GM12878 (cell line): ENCODE data around the gene CDC42BPA. TPM values are rescaled to one million over a fixed set of nuclear protein-coding genes. Genes with fewer than 3 reads are reported as not detected.

Source experiments
- ATAC-seq: fragments of 200-7000 bp; cut with Tn5 transposase; 3 replicates; pipeline ENCODE4 v1.9.1; 2020; ENCODE audit warnings: mild to moderate bottlenecking, moderate library complexity
- BruUV-seq: library from RNA; stranded (reverse); fragments of 400-500 nt; replicated peaks from 2 replicates; lab custom pipeline; 2021; lab: Mats Ljungman, UMichigan
- CTCF ChIA-PET: fragments of 300-600 bp; sonication (Branson Sonifier 250); formaldehyde crosslinking; extraction: SDS; loops from one replicate; lab custom pipeline; 2021; ENCODE audit warnings: inconsistent platforms; lab: Yijun Ruan, JAX
- POLR2A ChIA-PET: fragments of 350-600 bp; formaldehyde crosslinking; extraction: SDS; loops from one replicate; lab custom pipeline; 2021; ENCODE audit warnings: inconsistent platforms; lab: Charles Lee
- RAD21 ChIA-PET: fragments of 300-600 bp; sonication (Branson Sonifier 250); formaldehyde crosslinking; loops from one replicate; lab custom pipeline; 2023; ENCODE audit warnings: antibody characterized with exemption; ENCODE audit not compliant: unreplicated experiment; lab: Charles Lee
- SMC1A ChIA-PET: fragments of 300-600 bp; sonication (Branson Sonifier 250); formaldehyde crosslinking; loops from one replicate; lab custom pipeline; 2023; ENCODE audit not compliant: unreplicated experiment, uncharacterized antibody; lab: Charles Lee
- DNase-seq: peaks from one replicate; pipeline ENCODE4 v3.0.0-alpha.2; 2011; ENCODE audit warnings: low read depth, low spot score
- FAIRE-seq: peaks from 3 replicates; lab custom pipeline; 2011; peaks lifted over from hg19 to GRCh38; lab: Jason Lieb, UNC
- H2AFZ ChIP-seq: 2 replicates; pipeline ENCODE4 v1.6.0; 2011; ENCODE audit warnings: low read depth, low read length, control low read depth; ENCODE audit not compliant: control insufficient read depth
- H3K27ac ChIP-seq: 2 replicates; pipeline ENCODE4 v1.5.1; 2011; ENCODE audit warnings: control low read depth; ENCODE audit not compliant: control insufficient read depth, insufficient read depth
- H3K27me3 ChIP-seq, 2 experiments: replicated peaks in 1 of 2; 2 replicates each; pipeline versions ENCODE4 v1.6.0 to v1.6.1; 2011; ENCODE audit warnings: low read length in 1 of 2; ENCODE audit not compliant: control insufficient read depth in 2 of 2, insufficient read depth in 2 of 2
- H3K36me3 ChIP-seq, 2 experiments: 2 replicates each; pipeline ENCODE4 v1.5.1; 2011; ENCODE audit warnings: low read length in 1 of 2; ENCODE audit not compliant: control insufficient read depth in 2 of 2, insufficient read depth in 2 of 2
- H3K4me1 ChIP-seq: 2 replicates; pipeline ENCODE4 v1.6.1; 2011; ENCODE audit warnings: mild to moderate bottlenecking, low read length, moderate library complexity, mixed read lengths; ENCODE audit not compliant: control insufficient read depth, insufficient read depth
- H3K4me2 ChIP-seq: 2 replicates; pipeline ENCODE4 v1.6.0; 2011; ENCODE audit warnings: control low read depth; ENCODE audit not compliant: control insufficient read depth, insufficient read depth
- H3K4me3 ChIP-seq: fragments of 200-600 bp; sonication (generic); 2 replicates; pipeline ENCODE4 v1.5.1; 2016
- H3K79me2 ChIP-seq: 2 replicates; pipeline ENCODE4 v1.6.0; 2011; ENCODE audit warnings: low read length; ENCODE audit not compliant: control insufficient read depth, insufficient read depth
- H3K9ac ChIP-seq: 2 replicates; pipeline ENCODE4 v1.8.0; 2011; ENCODE audit warnings: low read length, control low read depth, mixed read lengths; ENCODE audit not compliant: control insufficient read depth, insufficient read depth
- H3K9me3 ChIP-seq: replicated peaks from 3 replicates; pipeline ENCODE4 v1.5.1; 2011; ENCODE audit warnings: mild to moderate bottlenecking, low read length; ENCODE audit not compliant: control insufficient read depth, insufficient read depth
- H4K20me1 ChIP-seq: 2 replicates; pipeline ENCODE4 v1.6.0; 2011; ENCODE audit not compliant: control insufficient read depth, insufficient read depth
- ATF7 ChIP-seq: fragments of 450-650 bp; IDR thresholded peaks from 2 replicates; pipeline ENCODE4 v1.6.1; 2016; ENCODE audit warnings: low read depth, mild to moderate bottlenecking
- MTA2 ChIP-seq: fragments of 450-650 bp; IDR thresholded peaks from 2 replicates; pipeline ENCODE4 v1.6.1; 2016; ENCODE audit warnings: low read depth, mild to moderate bottlenecking, moderate library complexity
- MYB ChIP-seq: fragments of 150-350 bp; IDR thresholded peaks from 2 replicates; pipeline ENCODE4 v1.6.1; 2014; ENCODE audit warnings: mild to moderate bottlenecking, low read depth, low read length, borderline replicate concordance
- RB1 ChIP-seq: fragments of 450-650 bp; formaldehyde crosslinking; IDR thresholded peaks from 2 replicates; pipeline ENCODE4 v1.6.1; 2017; ENCODE audit warnings: mild to moderate bottlenecking, borderline replicate concordance
- SIX5 ChIP-seq: IDR thresholded peaks from 2 replicates; pipeline ENCODE4 v1.6.1; 2011; ENCODE audit warnings: mild to moderate bottlenecking, low read depth, low read length, moderate library complexity; ENCODE audit not compliant: severe bottlenecking
- TARDBP ChIP-seq: IDR thresholded peaks from 2 replicates; pipeline ENCODE4 v1.6.1; 2016; ENCODE audit warnings: borderline replicate concordance
- YBX1 ChIP-seq: fragments of 450-650 bp; IDR thresholded peaks from 2 replicates; pipeline ENCODE4 v1.6.1; 2016; ENCODE audit warnings: antibody characterized with exemption
- WGBS: methylation state at CpG from one replicate; pipeline ENCODE4 v1.1.6; 2016; ENCODE audit warnings: low lambda C conversion rate; ENCODE audit not compliant: insufficient replicate concordance, insufficient coverage; ENCODE audit errors: missing lambda C conversion rate; 5-methylcytosine and 5-hydroxymethylcytosine counted together
- in situ Hi-C: fragments of 300-500 bp; cut with MboI; formaldehyde crosslinking; loops from 9 replicates; pipeline ENCODE4 v1.14.3; 2018; ENCODE audit warnings: mixed read lengths
- intact Hi-C: fragments of 100-400 bp; cut with micrococcal nuclease; formaldehyde crosslinking; loops from one replicate; pipeline ENCODE4 v1.14.2; 2022; ENCODE audit not compliant: unreplicated experiment
- polyA plus RNA-seq, 11 experiments: library from polyadenylated mRNA; depleted of rRNA in 4 of 11; unstranded in 6 of 11; stranded (reverse) in 5 of 11; fragments of >200 nt; fragmentation: Nextera tagmentation in 4 of 11; fragmentation: Illumina TruSeq in 1 of 11; extraction: Ambion mirVana in 4 of 11; extraction: Trizol in 1 of 11; gene quantifications; 1 replicate in 1 of 11; 2 replicates in 10 of 11; pipeline versions ENCODE4 v1.2.1 to v1.2.3, GENCODE V29; 2011 to 2016; ENCODE audit warnings: inconsistent platforms in 2 of 11, missing spikeins in 2 of 11, low read depth in 1 of 11
- total RNA-seq, 4 experiments: library from RNA; depleted of rRNA in 3 of 4; stranded (reverse); fragments of >200 nt in 3 of 4; fragmentation: Illumina TruSeq in 1 of 4; extraction: Trizol in 1 of 4; gene quantifications; 2 replicates each; pipeline versions ENCODE4 v1.2.1 to v1.2.3, GENCODE V29; 2013 to 2021
- TF ChIP-seq, protein P1 (sequence below): IDR thresholded peaks from 2 replicates; pipeline ENCODE4 v1.6.1; 2011; ENCODE audit warnings: borderline replicate concordance, low read depth, mild to moderate bottlenecking, moderate library complexity, low read length; ENCODE audit not compliant: insufficient read depth, poor library complexity, severe bottlenecking
- TF ChIP-seq, protein P2 (sequence below): fragments of 450-650 bp; IDR thresholded peaks from 2 replicates; pipeline ENCODE4 v1.6.1; 2016; ENCODE audit warnings: mild to moderate bottlenecking, moderate library complexity, borderline replicate concordance

Gene CDC42BPA
- total and polyA plus RNA-seq, 10 of the 15 experiments (the other 5 are each of a cell fraction or from before 2014, with no cell fraction given): 0.02 to 0.52 (median 0.10) TPM

DNA sequence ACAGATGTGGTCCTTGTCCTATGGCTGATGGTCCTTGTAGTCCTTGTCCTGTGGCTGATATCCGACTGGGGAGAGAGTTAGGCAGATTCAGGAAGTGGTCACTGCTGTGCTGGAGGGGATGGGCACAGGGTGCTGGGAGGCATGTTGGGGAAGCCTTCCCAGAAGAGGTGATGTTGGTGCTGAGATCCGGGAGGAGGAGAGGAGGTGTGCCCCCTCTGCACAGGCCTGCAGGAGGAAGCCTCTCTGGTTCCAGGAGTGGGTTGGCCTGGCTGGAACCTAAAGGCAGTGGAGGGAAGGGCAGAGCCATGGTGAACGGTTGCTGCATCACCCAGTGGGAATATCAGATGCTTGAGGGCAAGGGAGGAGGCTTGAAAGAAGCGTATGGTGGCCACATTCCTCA, 363.5 kb downstream of the CDC42BPA start (continued):
- TF ChIP-seq ATF7 (no peak), RB1 (no peak)
- TF ChIP-seq, all 136 proteins: peak for 0

GRCh38 chr1:226954337-226954736, 364.0 kb downstream of the CDC42BPA start:
- no peak for ATAC-seq
- H3K4me3 ChIP-seq: no peak overlapping the region
- CTCF ChIA-PET: no interaction called here
- TF ChIP-seq, protein P1, sequence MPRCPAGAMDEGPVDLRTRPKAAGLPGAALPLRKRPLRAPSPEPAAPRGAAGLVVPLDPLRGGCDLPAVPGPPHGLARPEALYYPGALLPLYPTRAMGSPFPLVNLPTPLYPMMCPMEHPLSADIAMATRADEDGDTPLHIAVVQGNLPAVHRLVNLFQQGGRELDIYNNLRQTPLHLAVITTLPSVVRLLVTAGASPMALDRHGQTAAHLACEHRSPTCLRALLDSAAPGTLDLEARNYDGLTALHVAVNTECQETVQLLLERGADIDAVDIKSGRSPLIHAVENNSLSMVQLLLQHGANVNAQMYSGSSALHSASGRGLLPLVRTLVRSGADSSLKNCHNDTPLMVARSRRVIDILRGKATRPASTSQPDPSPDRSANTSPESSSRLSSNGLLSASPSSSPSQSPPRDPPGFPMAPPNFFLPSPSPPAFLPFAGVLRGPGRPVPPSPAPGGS: no peak
- no peak for TF ChIP-seq MYB
- TF ChIP-seq, protein P2, sequence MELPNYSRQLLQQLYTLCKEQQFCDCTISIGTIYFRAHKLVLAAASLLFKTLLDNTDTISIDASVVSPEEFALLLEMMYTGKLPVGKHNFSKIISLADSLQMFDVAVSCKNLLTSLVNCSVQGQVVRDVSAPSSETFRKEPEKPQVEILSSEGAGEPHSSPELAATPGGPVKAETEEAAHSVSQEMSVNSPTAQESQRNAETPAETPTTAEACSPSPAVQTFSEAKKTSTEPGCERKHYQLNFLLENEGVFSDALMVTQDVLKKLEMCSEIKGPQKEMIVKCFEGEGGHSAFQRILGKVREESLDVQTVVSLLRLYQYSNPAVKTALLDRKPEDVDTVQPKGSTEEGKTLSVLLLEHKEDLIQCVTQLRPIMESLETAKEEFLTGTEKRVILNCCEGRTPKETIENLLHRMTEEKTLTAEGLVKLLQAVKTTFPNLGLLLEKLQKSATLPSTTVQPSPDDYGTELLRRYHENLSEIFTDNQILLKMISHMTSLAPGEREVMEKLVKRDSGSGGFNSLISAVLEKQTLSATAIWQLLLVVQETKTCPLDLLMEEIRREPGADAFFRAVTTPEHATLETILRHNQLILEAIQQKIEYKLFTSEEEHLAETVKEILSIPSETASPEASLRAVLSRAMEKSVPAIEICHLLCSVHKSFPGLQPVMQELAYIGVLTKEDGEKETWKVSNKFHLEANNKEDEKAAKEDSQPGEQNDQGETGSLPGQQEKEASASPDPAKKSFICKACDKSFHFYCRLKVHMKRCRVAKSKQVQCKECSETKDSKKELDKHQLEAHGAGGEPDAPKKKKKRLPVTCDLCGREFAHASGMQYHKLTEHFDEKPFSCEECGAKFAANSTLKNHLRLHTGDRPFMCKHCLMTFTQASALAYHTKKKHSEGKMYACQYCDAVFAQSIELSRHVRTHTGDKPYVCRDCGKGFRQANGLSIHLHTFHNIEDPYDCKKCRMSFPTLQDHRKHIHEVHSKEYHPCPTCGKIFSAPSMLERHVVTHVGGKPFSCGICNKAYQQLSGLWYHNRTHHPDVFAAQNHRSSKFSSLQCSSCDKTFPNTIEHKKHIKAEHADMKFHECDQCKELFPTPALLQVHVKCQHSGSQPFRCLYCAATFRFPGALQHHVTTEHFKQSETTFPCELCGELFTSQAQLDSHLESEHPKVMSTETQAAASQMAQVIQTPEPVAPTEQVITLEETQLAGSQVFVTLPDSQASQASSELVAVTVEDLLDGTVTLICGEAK: no peak
- TF ChIP-seq SIX5: no peak
- no peak for TF ChIP-seq YBX1
- no peak for TF ChIP-seq MTA2
- TF ChIP-seq TARDBP: no peak
- no TSS peak for BruUV-seq
- no peaks in the 10 kb centered on the region; the same call in 2 of the 3 replicates for H3K9me3 ChIP-seq
- H3K9ac ChIP-seq: no peak overlapping the region
- no peaks in the 10 kb centered on the region for H3K27me3 ChIP-seq
- DNase-seq: no peak
- no peak overlapping the region for H3K4me2 ChIP-seq
- POLR2A ChIA-PET: no interaction called here
- H2AFZ ChIP-seq: no peak overlapping the region
- no peaks in the 10 kb centered on the region for H4K20me1 ChIP-seq
- no peak for FAIRE-seq
- WGBS: 72% methylated on average over 6 of the region's 6 CpGs
- intact Hi-C loops: no loop called here
- no peak overlapping the region for H3K27ac ChIP-seq
- in situ Hi-C loops: no loop called here
- RAD21 ChIA-PET: no interaction called here
- H3K36me3 ChIP-seq: no peaks in the 10 kb centered on the region
- no peaks in the 10 kb centered on the region for H3K79me2 ChIP-seq
- H3K4me1 ChIP-seq: no peaks in the 10 kb centered on the region
- SMC1A ChIA-PET: no interaction called here
